Measurements from ENCODE around the gene ACTR6. TPM values are rescaled to one million over a fixed set of nuclear protein-coding genes. Genes with fewer than 3 reads are reported as not detected.

ACTR6 gene
- total RNA-seq, 4 donors from 2014 or later = 14.2 to 21.0 (median 16.5) TPM

GRCh38 chr12:100273782-100274181 lies 73.2 kb downstream of the ACTR6 start:
- H3K27me3 ChIP-seq = no peaks in the 10 kb centered on the region
- intact Hi-C loops (cut with DNase I) = no loop called here
- H3K9me3 ChIP-seq = no peaks in the 10 kb centered on the region
- 80 to 84% methylated on average over 4 of the region's 4 CpGs for WGBS, 2 donors
- no peak overlapping the region for H3K4me3 ChIP-seq
- H3K27ac ChIP-seq = no peak overlapping the region
- TF ChIP-seq POLR2A (IDR thresholded peaks at IDR 0.05) = no peak
- no peak for TF ChIP-seq CTCF (IDR thresholded peaks at IDR 0.05)
- no peaks in the 10 kb centered on the region for H3K36me3 ChIP-seq
- no peak for DNase-seq
- H3K4me1 ChIP-seq = peaks cover 10 to 33% (median 11%) of the 10 kb centered on the region in 3 donors

Small RNAs within 50 kb of the gene (small RNA-seq; reads per million reads assigned to genes)
- gene MIR1827 (0 reads per million in 4 donors), gene RF00019 (0 reads per million in 4 donors), gene RN7SL176P (0 reads per million in 4 donors)

Other genes with a start within 250 kb of the ACTR6 start
- 10 to 100 TPM in 2 of 4 donors, 1 to 10 TPM in 2; 1.6 to 15.8 (median 8.1) TPM for gene ANKS1B, start 215.9 kb upstream of the ACTR6 start, total RNA-seq
- 10 to 100 TPM in 3 of 4 donors, 1 to 10 TPM in 1; 7.1 to 21.9 (median 13.5) TPM for gene BLTP3B, start 57.9 kb upstream of the ACTR6 start, total RNA-seq
- 1 to 10 TPM in 1 of 4 donors, under 1 TPM in 2, not detected in 1; 0.76 to 1.1 (median 0.95) TPM for gene DEPDC4, start 66.3 kb downstream of the ACTR6 start, total RNA-seq
- gene SCYL2, start 66.4 kb downstream of the ACTR6 start, total RNA-seq = 10 to 100 TPM; 27.7 to 51.8 (median 39.5) TPM
- gene SLC17A8, start 156.3 kb downstream of the ACTR6 start, total RNA-seq = not detected